Neural cell (in vitro differentiated cells): Measurements from ENCODE around the gene CAPN8. TPM values are rescaled to one million over a fixed set of nuclear protein-coding genes. Genes with fewer than 3 reads are reported as not detected.

Experiments used
- H2AFZ ChIP-seq: fragments of 200-600, 300-800 bp; sonication (generic), shearing (Covaris generic); 2 replicates; pipeline ENCODE4 v1.6.0; 2014; ENCODE audit warnings: low read depth, mild to moderate bottlenecking, antibody characterized with exemption, low read length, moderate library complexity
- H3F3A ChIP-seq: fragments of 200-600 bp; shearing (Covaris generic); 2 replicates; pipeline ENCODE4 v1.6.1; 2016; ENCODE audit warnings: mild to moderate bottlenecking, moderate library complexity, mixed read lengths, antibody characterized with exemption, low read length; ENCODE audit not compliant: insufficient read depth, poor library complexity, severe bottlenecking
- H3K27ac ChIP-seq: fragments of 200-600, 300-800 bp; sonication (generic), shearing (Covaris generic); 2 replicates; pipeline ENCODE4 v1.5.1; 2014; ENCODE audit warnings: mild to moderate bottlenecking, low read length, moderate library complexity
- H3K27me3 ChIP-seq: fragments of 300-800, 200-600 bp; sonication (generic), shearing (Covaris generic); 2 replicates; pipeline ENCODE4 v1.6.0; 2014; ENCODE audit warnings: mild to moderate bottlenecking, low read depth, low read length, moderate library complexity; ENCODE audit not compliant: insufficient read depth
- H3K36me3 ChIP-seq: fragments of 300-800, 200-600 bp; sonication (generic), shearing (Covaris generic); 2 replicates; pipeline ENCODE4 v1.5.1; 2014; ENCODE audit warnings: mild to moderate bottlenecking, antibody characterized with exemption, low read length, moderate library complexity; ENCODE audit not compliant: insufficient read depth
- H3K4me2 ChIP-seq: fragments of 300-800, 200-600 bp; sonication (generic), shearing (Covaris generic); 2 replicates; pipeline ENCODE4 v1.6.0; 2014; ENCODE audit warnings: mild to moderate bottlenecking, low read length
- H3K4me3 ChIP-seq: fragments of 300-800, 200-600 bp; sonication (generic), shearing (Covaris generic); 2 replicates; pipeline ENCODE4 v1.5.1; 2014; ENCODE audit warnings: mild to moderate bottlenecking, low read length, moderate library complexity
- H3K79me2 ChIP-seq: fragments of 200-600 bp; shearing (Covaris generic); replicated peaks from 2 replicates; pipeline ENCODE4 v1.6.0; 2014; ENCODE audit warnings: mild to moderate bottlenecking, low read length, moderate library complexity; ENCODE audit not compliant: insufficient read depth
- H3K9ac ChIP-seq: fragments of 300-800, 200-600 bp; sonication (generic), shearing (Covaris generic); 2 replicates; pipeline ENCODE4 v1.6.1; 2016; ENCODE audit warnings: mild to moderate bottlenecking, low read length, mixed read lengths
- H3K9me2 ChIP-seq: fragments of 200-600 bp; shearing (Covaris generic); 2 replicates; pipeline ENCODE4 v1.6.1; 2016; ENCODE audit warnings: mild to moderate bottlenecking, low read length, mixed read lengths; ENCODE audit not compliant: insufficient read depth
- H3K9me3 ChIP-seq: fragments of 200-600, 300-800 bp; sonication (generic), shearing (Covaris generic); 2 replicates; pipeline ENCODE4 v1.6.1; 2016; ENCODE audit warnings: mild to moderate bottlenecking, mixed run types, low read length, moderate library complexity, mixed read lengths
- H4K20me1 ChIP-seq: fragments of 200-600 bp; shearing (Covaris generic); 2 replicates; pipeline ENCODE4 v1.6.1; 2016; ENCODE audit warnings: mild to moderate bottlenecking, mixed run types; ENCODE audit not compliant: insufficient read depth
- EP300 ChIP-seq: fragments of 450-650 bp; conservative IDR thresholded peaks from 2 replicates; pipeline ENCODE4 v1.6.1; 2014; ENCODE audit warnings: antibody characterized with exemption, mild to moderate bottlenecking, moderate library complexity; ENCODE audit not compliant: poor library complexity, severe bottlenecking
- EZH2 ChIP-seq: fragments of 200-600, 300-800 bp; shearing (Covaris generic), sonication (generic); IDR thresholded peaks from 2 replicates; pipeline ENCODE4 v1.6.1; 2014; ENCODE audit warnings: antibody characterized with exemption, low read length, borderline replicate concordance, mild to moderate bottlenecking; ENCODE audit not compliant: insufficient read depth, poor library complexity, severe bottlenecking
- MXI1 ChIP-seq: fragments of 450-650 bp; conservative IDR thresholded peaks from 2 replicates; pipeline ENCODE4 v1.6.1; 2014; ENCODE audit warnings: antibody characterized with exemption, mild to moderate bottlenecking; ENCODE audit not compliant: poor library complexity, severe bottlenecking
- POLR2AphosphoS5 ChIP-seq: IDR thresholded peaks from 2 replicates; pipeline ENCODE4 v1.6.1; 2012
- RAD21 ChIP-seq: fragments of 450-650 bp; conservative IDR thresholded peaks from 2 replicates; pipeline ENCODE4 v1.6.1; 2014; ENCODE audit warnings: antibody characterized with exemption, mild to moderate bottlenecking, moderate library complexity
- SMC3 ChIP-seq: fragments of 450-650 bp; conservative IDR thresholded peaks from 2 replicates; pipeline ENCODE4 v1.6.1; 2014; ENCODE audit warnings: antibody characterized with exemption, mild to moderate bottlenecking, moderate library complexity; ENCODE audit not compliant: poor library complexity
- TAF1 ChIP-seq: IDR thresholded peaks from 2 replicates; pipeline ENCODE4 v1.6.1; 2012; ENCODE audit warnings: low read depth
- polyA plus RNA-seq: library from polyadenylated mRNA; depleted of rRNA; stranded (reverse); fragments of >200 nt; gene quantifications from 2 replicates; pipeline ENCODE4 v1.2.3, GENCODE V29; 2014
- TF ChIP-seq, protein P1 (sequence below): fragments of 450-650 bp; IDR thresholded peaks from 2 replicates; pipeline ENCODE4 v1.5.1; 2014; ENCODE audit warnings: antibody characterized with exemption, mild to moderate bottlenecking, moderate library complexity; ENCODE audit not compliant: poor library complexity, severe bottlenecking
- TF ChIP-seq, protein P2 (sequence below): IDR thresholded peaks from 2 replicates; pipeline ENCODE4 v1.6.1; 2012; ENCODE audit warnings: borderline replicate concordance

Gene CAPN8
- polyA plus RNA-seq, 1 donor from 2014 or later, result not detected

DNA sequence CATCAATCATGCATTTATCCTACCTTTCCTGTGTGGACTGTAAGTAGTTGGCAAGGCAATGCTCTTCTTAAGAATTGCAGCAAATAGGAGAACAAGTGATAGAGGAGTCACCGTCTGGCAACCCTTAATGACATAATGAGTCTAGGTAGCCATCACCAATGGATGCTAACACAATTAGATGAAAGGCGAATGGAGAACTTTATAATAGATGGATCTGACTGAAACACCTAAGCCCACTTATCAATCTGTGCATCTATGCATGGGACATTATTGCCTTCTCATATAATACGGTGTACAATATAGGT, 18.9 kb upstream of the CAPN8 start:
- Histone ChIP-seq H3F3A (no peaks in the 10 kb centered on the region), H3K27me3 (no peaks in the 10 kb centered on the region), H3K27ac (no peak overlapping the region), H3K4me2 (no peak overlapping the region), H3K9me3 (no peaks in the 10 kb centered on the region), H3K9ac (no peak overlapping the region), H2AFZ (no peak overlapping the region), H4K20me1 (no peaks in the 10 kb centered on the region), H3K9me2 (no peaks in the 10 kb centered on the region), H3K4me3 (no peak overlapping the region), H3K79me2 (no peaks in the 10 kb centered on the region), H3K36me3 (no peaks in the 10 kb centered on the region)
- TF ChIP-seq, protein P1, sequence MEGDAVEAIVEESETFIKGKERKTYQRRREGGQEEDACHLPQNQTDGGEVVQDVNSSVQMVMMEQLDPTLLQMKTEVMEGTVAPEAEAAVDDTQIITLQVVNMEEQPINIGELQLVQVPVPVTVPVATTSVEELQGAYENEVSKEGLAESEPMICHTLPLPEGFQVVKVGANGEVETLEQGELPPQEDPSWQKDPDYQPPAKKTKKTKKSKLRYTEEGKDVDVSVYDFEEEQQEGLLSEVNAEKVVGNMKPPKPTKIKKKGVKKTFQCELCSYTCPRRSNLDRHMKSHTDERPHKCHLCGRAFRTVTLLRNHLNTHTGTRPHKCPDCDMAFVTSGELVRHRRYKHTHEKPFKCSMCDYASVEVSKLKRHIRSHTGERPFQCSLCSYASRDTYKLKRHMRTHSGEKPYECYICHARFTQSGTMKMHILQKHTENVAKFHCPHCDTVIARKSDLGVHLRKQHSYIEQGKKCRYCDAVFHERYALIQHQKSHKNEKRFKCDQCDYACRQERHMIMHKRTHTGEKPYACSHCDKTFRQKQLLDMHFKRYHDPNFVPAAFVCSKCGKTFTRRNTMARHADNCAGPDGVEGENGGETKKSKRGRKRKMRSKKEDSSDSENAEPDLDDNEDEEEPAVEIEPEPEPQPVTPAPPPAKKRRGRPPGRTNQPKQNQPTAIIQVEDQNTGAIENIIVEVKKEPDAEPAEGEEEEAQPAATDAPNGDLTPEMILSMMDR, result no peak
- TF ChIP-seq, protein P2, sequence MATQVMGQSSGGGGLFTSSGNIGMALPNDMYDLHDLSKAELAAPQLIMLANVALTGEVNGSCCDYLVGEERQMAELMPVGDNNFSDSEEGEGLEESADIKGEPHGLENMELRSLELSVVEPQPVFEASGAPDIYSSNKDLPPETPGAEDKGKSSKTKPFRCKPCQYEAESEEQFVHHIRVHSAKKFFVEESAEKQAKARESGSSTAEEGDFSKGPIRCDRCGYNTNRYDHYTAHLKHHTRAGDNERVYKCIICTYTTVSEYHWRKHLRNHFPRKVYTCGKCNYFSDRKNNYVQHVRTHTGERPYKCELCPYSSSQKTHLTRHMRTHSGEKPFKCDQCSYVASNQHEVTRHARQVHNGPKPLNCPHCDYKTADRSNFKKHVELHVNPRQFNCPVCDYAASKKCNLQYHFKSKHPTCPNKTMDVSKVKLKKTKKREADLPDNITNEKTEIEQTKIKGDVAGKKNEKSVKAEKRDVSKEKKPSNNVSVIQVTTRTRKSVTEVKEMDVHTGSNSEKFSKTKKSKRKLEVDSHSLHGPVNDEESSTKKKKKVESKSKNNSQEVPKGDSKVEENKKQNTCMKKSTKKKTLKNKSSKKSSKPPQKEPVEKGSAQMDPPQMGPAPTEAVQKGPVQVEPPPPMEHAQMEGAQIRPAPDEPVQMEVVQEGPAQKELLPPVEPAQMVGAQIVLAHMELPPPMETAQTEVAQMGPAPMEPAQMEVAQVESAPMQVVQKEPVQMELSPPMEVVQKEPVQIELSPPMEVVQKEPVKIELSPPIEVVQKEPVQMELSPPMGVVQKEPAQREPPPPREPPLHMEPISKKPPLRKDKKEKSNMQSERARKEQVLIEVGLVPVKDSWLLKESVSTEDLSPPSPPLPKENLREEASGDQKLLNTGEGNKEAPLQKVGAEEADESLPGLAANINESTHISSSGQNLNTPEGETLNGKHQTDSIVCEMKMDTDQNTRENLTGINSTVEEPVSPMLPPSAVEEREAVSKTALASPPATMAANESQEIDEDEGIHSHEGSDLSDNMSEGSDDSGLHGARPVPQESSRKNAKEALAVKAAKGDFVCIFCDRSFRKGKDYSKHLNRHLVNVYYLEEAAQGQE, result no peak
- TF ChIP-seq TAF1 (no peak), SMC3 (no peak), EP300 (no peak), EZH2 (no peak), POLR2AphosphoS5 (no peak), RAD21 (no peak), MXI1 (no peak)

DNA sequence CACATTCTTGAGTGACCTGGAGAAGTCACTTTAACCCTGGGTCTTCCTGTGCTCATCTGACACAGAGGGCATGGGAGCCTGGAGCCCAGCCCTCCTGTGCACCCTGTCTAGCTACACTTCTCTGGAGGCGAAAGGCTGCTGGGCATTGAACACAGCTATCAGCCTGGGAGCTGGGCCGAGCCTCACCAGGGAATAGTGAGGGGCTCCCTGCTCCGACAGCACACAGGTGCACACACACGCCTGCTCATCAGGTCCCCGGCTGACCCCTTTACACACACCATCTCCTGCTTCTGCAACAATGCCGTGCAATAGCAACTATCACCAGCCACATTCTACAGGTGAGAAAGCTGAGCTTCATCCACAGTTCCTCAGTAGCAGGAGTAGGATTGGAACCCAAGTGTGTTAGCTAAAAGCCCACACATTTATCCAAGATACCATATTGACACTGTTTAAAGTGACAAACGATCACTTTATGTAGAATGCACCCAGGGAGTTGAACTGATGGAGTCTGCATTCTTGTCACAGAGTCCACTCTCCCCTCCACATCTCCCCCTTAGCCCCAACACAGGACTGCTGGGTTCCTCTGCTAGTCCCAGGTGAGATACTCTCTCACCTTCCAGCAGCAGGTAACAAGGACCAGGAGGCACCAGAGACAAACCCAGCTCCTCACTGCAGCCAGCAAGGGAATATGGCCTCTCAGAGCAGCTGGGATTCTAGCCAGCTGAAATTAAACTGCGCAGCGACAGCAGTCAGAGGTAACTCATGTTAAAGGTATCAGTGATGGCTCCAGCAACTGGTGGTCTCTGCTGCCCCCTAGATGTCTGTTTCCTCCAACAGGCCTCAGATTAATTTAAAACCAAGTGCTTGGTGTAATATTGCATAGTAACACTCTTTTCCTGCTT, 18.3 kb upstream of the CAPN8 start:
- TF ChIP-seq MXI1, result no peak
- TF ChIP-seq RAD21, result peak; percentile 99
- TF ChIP-seq SMC3, result peak; percentile 96
- TF ChIP-seq TAF1, result no peak
- no peak for TF ChIP-seq EZH2
- TF ChIP-seq, protein P1, result peak; percentile 98
- TF ChIP-seq, protein P2, result no peak
- no peak for TF ChIP-seq EP300
- no peak for TF ChIP-seq POLR2AphosphoS5
- no peaks in the 10 kb centered on the region for H4K20me1 ChIP-seq
- H3K36me3 ChIP-seq, result no peaks in the 10 kb centered on the region
- no peak overlapping the region for H3K9ac ChIP-seq
- H3F3A ChIP-seq, result no peaks in the 10 kb centered on the region
- H3K27ac ChIP-seq, result no peak overlapping the region
- no peaks in the 10 kb centered on the region for H3K9me2 ChIP-seq
- no peak overlapping the region for H3K4me3 ChIP-seq
- no peak overlapping the region for H2AFZ ChIP-seq
- H3K4me2 ChIP-seq, result peak overlapping the region; percentile 38
- no peaks in the 10 kb centered on the region for H3K79me2 ChIP-seq
- H3K9me3 ChIP-seq, result no peaks in the 10 kb centered on the region
- H3K27me3 ChIP-seq, result no peaks in the 10 kb centered on the region
